GM12865 (cell line): ENCODE measurements around the gene IRF8.
A peak's percentile ranks its signal among the peaks of the same experiment; 100 is the strongest.

ENCODE experiments used
- DNase-seq: peaks from one replicate; pipeline ENCODE4 v3.0.0; 2010; ENCODE audit warnings: low read depth
- H3K4me3 ChIP-seq: 2 replicates; pipeline ENCODE4 v1.5.1; 2011; ENCODE audit warnings: mild to moderate bottlenecking, low read depth, low read length, control low read depth
- TF ChIP-seq, protein P1 (sequence below): IDR thresholded peaks from 2 replicates; pipeline ENCODE4 v1.5.1; 2011; ENCODE audit warnings: low read length, control low read depth, low read depth, inconsistent platforms; ENCODE audit not compliant: insufficient read depth; ENCODE audit errors: missing control alignments

Gene IRF8

DNA sequence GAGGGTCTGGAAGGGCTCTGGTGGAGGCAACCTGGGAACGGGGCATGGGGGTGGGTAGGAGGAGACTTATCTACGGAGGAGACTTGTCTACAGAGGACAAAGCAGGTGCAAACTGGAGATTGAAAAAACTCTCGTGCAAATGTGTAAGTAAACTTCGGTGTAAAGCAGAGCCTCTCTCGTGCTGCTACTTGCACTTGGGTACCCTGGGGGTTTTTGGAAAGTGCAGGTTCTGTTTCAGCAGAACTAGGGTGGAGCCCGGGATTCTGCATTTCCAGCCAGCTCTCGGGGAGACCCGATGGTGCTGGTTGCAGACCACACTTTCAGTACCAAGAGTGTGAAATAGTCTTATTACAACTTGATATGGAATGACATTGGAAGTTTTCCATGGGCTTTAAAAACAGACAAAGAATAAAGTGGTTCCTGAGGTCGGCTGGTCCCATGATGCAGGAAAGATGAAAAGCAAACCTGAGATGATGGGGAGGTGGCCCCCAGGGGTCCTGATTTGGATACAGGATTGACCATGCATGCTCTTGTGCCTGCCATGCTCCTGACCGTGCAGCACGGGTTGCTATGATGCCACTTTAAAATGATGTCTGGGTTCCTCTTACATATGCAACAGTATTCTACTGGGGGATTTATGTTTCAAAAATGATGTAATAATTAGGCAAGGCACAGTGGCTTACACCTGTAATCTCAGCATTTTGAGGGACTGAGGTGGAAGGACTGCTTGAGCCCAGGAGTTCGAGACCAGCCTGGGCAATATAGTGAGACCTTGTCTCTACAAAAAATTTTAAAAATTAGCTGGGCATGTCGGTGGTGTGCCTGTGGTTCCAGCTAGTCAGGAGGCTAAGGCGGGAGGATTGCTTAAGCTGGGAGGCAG is 69.3 kb downstream of the IRF8 start:
- TF ChIP-seq, protein P1, sequence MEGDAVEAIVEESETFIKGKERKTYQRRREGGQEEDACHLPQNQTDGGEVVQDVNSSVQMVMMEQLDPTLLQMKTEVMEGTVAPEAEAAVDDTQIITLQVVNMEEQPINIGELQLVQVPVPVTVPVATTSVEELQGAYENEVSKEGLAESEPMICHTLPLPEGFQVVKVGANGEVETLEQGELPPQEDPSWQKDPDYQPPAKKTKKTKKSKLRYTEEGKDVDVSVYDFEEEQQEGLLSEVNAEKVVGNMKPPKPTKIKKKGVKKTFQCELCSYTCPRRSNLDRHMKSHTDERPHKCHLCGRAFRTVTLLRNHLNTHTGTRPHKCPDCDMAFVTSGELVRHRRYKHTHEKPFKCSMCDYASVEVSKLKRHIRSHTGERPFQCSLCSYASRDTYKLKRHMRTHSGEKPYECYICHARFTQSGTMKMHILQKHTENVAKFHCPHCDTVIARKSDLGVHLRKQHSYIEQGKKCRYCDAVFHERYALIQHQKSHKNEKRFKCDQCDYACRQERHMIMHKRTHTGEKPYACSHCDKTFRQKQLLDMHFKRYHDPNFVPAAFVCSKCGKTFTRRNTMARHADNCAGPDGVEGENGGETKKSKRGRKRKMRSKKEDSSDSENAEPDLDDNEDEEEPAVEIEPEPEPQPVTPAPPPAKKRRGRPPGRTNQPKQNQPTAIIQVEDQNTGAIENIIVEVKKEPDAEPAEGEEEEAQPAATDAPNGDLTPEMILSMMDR, result no peak
- no peak overlapping the region for H3K4me3 ChIP-seq

DNA sequence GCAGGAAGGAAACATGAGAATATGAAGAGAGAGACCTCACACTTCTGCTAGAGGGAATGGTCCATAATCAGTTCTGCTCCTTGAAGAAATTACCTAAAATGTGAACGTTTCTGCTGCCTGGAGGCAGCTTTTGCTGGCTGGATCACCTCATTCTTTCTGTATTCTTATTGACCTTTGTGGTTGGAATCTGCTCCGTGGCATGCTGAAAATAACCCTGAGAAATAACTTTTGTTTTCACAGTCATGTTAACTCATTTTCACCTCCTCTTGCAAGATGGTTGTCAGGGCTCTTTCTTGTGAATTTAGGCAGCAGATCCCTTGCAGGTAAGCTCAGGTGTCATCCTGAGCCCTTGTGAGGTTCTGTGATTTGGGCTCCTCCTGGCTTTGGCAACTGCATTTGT is 70.2 kb downstream of the IRF8 start:
- DNase-seq, result peak; percentile 69
- TF ChIP-seq, protein P1, result no peak
- H3K4me3 ChIP-seq, result no peak overlapping the region

More for the DNA sequence above, 69.3 kb downstream of the IRF8 start:
- DNase-seq, result no peak

DNA sequence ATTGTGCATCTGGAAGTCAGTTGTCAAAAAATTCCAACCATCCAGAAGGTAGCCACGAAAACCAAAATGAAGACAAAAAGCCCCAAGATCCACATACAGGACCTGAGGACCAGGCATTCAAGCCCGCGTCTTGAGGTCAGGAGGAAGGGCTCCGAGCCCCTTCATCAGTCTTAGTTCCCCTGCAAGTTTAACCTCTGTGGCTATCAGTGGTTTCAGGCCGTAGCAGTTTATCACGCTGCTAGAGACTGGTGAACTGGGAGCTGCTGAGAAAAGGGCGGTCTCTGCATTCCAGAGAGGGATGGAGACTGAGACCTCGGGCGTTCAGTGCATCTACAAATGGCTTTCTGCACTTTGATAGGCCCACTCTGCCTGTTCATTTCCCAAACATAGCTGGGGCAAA is 70.6 kb downstream of the IRF8 start:
- TF ChIP-seq, protein P1, result no peak

DNA sequence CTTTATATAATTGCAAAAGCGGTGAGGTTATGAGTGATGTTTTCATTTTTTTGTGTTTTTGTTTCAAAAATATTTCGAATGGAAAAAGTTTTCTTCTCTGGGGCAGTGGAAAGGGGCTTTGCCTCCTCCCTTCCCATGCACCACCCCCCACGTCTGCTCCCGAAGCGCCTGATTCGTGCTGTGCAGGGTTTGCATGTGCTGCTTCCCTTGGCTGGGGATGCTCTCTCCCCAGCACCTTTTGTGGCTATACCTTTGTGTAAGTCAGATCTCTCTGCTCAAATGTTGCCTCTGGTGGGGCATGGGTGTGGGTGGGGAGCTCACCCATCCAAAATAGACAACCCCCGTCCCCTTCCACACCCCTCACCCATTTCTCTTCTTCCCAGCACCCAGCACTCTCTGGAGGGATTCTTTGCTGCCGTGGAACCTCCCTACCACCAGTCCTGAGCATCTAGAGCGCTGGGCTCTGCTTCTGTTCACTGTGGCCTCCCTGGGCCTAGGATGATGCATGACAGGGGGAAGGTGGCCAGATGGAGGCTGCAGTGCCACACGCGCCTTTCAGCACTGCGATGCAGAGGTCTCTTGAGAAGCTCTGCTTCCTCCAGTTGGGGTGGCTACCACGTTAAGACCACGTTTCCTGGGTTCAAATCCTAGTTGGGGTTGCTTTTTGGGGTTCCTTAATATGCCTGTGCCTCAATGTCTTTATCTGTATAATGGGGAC is 71.2 kb downstream of the IRF8 start:
- no peak for DNase-seq
- H3K4me3 ChIP-seq, result no peak overlapping the region
- TF ChIP-seq, protein P1, result no peak

More for the DNA sequence above, 70.6 kb downstream of the IRF8 start:
- no peak overlapping the region for H3K4me3 ChIP-seq
- DNase-seq, result peak; percentile 66

DNA sequence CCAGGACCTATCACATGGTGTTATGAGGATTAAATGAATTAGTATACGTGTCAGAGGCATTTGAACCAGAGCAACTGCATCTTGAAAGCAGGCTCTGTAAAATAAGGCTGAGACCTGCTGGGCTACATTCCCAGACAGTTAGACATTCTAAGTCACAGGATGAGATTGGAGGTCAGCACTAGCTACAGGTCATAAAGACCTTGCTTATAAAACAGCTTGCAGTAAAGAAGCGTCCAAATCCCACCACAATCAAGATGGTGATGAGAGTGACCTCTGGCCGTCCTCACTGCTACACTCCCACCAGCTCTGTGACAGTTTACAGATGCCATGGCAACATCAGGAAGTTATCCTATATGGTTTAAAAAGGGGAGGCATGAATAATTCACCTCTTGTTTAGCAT is 71.8 kb downstream of the IRF8 start:
- H3K4me3 ChIP-seq, result no peak overlapping the region
- DNase-seq, result no peak
- TF ChIP-seq, protein P1, result no peak
